Body of pancreas (tissue), 4 donors: Measurements from ENCODE around the gene MUC5B. TPM values are rescaled to one million over a fixed set of nuclear protein-coding genes. Genes with fewer than 3 reads are reported as not detected.
A peak's percentile ranks its signal among the peaks of the same experiment; 100 is the strongest.

Experiments
- ATAC-seq: fragments of 150-250 bp; one replicate; pipeline ENCODE4 v1.9.1; 2016
- DNase-seq, 4 donors: peaks; one replicate each; pipeline ENCODE4 v3.0.0-alpha.2; 2019
- H3K27ac ChIP-seq, 4 donors: fragments of 200-600 bp; sonication (generic); 1 replicate in 3 of 4; 2 replicates in 1 of 4; pipeline versions ENCODE4 v1.5.1 to v1.6.1; 2016 to 2019; ENCODE audit warnings: mild to moderate bottlenecking in 1 of 4, mixed read lengths in 1 of 4, moderate library complexity in 1 of 4
- H3K27me3 ChIP-seq, 2 donors: fragments of 200-600 bp; sonication (generic); one replicate each; pipeline ENCODE4 v1.6.0; 2016; ENCODE audit warnings: mild to moderate bottlenecking in 1 of 2
- H3K36me3 ChIP-seq, 2 donors: fragments of 200-600 bp; sonication (generic); replicated peaks in 1 of 2; 2 replicates each; pipeline ENCODE4 v1.5.1; 2016; ENCODE audit warnings: low read depth in 2 of 2; ENCODE audit not compliant: insufficient read depth in 1 of 2
- H3K4me1 ChIP-seq: fragments of 200-600 bp; sonication (generic); one replicate; pipeline ENCODE4 v1.6.0; 2016
- H3K4me3 ChIP-seq, 2 donors: fragments of 200-600 bp; sonication (generic); 1 replicate in 1 of 2; 2 replicates in 1 of 2; pipeline ENCODE4 v1.5.1; 2016 to 2019
- H3K9me3 ChIP-seq, 3 donors: fragments of 200-600 bp; sonication (generic); 1 replicate in 2 of 3; 2 replicates in 1 of 3; pipeline ENCODE4 v1.5.1; 2016
- CTCF ChIP-seq, 7 experiments: fragments of 450-650 bp in 4 of 7; fragments of 200-600 bp in 3 of 7; sonication (generic) in 3 of 7; IDR thresholded peaks; one replicate each; pipeline ENCODE4 v1.5.1; 2016 to 2019; ENCODE audit warnings: antibody characterized with exemption in 7 of 7
- POLR2A ChIP-seq, 3 donors: fragments of 450-650 bp; IDR thresholded peaks; one replicate each; pipeline ENCODE4 v1.6.1; 2016; ENCODE audit warnings: antibody characterized with exemption in 3 of 3, mild to moderate bottlenecking in 2 of 3
- WGBS, 2 donors: methylation state at CpG; one replicate each; pipeline ENCODE4 v1.1.5; 2017; 5-methylcytosine and 5-hydroxymethylcytosine counted together
- intact Hi-C: fragments of 100-400 bp; cut with DNase I; formaldehyde crosslinking; loops from one replicate; pipeline ENCODE4 v1.15.1; 2023
- total RNA-seq, 2 donors: library from RNA; depleted of rRNA; stranded (reverse); fragments of >200 nt; gene quantifications; one replicate each; pipeline ENCODE4 v1.1.0, GENCODE V29; 2016

Gene MUC5B
- total RNA-seq, 2 donors from 2014 or later: 4.6 to 11.4 TPM

GRCh38 chr11:1232883-1233321, 10.0 kb downstream of the MUC5B start:
- no peak overlapping the region for H3K27ac ChIP-seq
- DNase-seq: peak in 1 of 4 donors; percentile 5

GRCh38 chr11:1233351-1234053, 10.6 kb downstream of the MUC5B start:
- Histone ChIP-seq H3K9me3 (no peaks in the 10 kb centered on the region), H3K36me3 (no peaks in the 10 kb centered on the region), H3K4me3 (no peak overlapping the region), H3K4me1 (no peaks in the 10 kb centered on the region), H3K27ac (no peak overlapping the region), H3K27me3 (peaks cover 0 to 7% of the 10 kb centered on the region in 2 donors)
- DNase-seq (peak in 2 of 4 donors; percentile 4 to 8), ATAC-seq (no peak)
- TF ChIP-seq POLR2A (IDR thresholded peaks at IDR 0.05) (no peak), CTCF (IDR thresholded peaks at IDR 0.05) (no peak)
- intact Hi-C loops: no loop called here
- 69 to 75% methylated on average over 10 to 19 of the region's 21 CpGs for WGBS, 2 donors

More at GRCh38 chr11:1232883-1233321, 10.0 kb downstream of the MUC5B start:
- intact Hi-C loops: no loop called here
- peaks cover 0 to 13% of the 10 kb centered on the region in 2 donors for H3K27me3 ChIP-seq
- no peak for ATAC-seq
- H3K36me3 ChIP-seq: no peaks in the 10 kb centered on the region
- TF ChIP-seq CTCF (IDR thresholded peaks at IDR 0.05) (no peak), POLR2A (IDR thresholded peaks at IDR 0.05) (no peak)
- H3K4me3 ChIP-seq: no peak overlapping the region
- H3K9me3 ChIP-seq: no peaks in the 10 kb centered on the region
- no peaks in the 10 kb centered on the region for H3K4me1 ChIP-seq
- 57 to 72% methylated on average over 5 to 29 of the region's 30 CpGs for WGBS, 2 donors

GRCh38 chr11:1234054-1234720, 11.3 kb downstream of the MUC5B start:
- TF ChIP-seq CTCF (IDR thresholded peaks at IDR 0.05): no peak
- TF ChIP-seq POLR2A (IDR thresholded peaks at IDR 0.05): no peak
- H3K4me3 ChIP-seq: no peak overlapping the region
- no peak overlapping the region for H3K27ac ChIP-seq
- H3K36me3 ChIP-seq: no peaks in the 10 kb centered on the region
- intact Hi-C loops: no loop called here
- peak in 2 of 4 donors; percentile 4 to 8 for DNase-seq
- H3K4me1 ChIP-seq: no peaks in the 10 kb centered on the region
- peaks cover 0 to 7% of the 10 kb centered on the region in 2 donors for H3K27me3 ChIP-seq
- no peak for ATAC-seq
- 77% methylated on average over 20 of the region's 22 CpGs; no CpG with 5 or more reads in 1 of the 2 donors for WGBS, 2 donors
- no peaks in the 10 kb centered on the region for H3K9me3 ChIP-seq

DNA sequence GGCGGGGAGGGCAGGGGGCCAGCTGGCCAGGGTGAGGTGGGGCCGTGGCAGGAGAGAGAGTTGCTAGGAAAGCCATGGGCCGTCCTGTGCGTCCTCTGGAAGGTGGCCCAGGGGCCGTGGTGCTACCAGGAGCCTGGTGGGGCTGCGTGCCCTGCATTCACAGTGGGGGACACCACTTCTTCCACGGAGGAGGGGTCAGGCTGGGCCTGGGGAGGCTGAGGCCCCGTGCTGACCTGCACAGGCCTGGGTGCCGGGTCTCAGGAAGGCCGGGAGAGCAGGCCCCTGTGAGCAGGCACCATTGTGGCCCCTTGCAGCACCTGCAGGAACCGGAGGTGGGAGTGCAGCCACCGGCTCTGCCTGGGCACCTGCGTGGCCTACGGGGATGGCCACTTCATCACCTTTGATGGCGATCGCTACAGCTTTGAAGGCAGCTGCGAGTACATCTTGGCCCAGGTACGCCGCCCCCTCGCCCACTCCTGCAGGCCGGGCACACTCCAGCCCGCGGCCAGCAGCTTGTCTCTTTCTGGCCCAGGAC, 12.0 kb downstream of the MUC5B start:
- Histone ChIP-seq H3K36me3 (no peaks in the 10 kb centered on the region), H3K4me1 (no peaks in the 10 kb centered on the region), H3K27ac (no peak overlapping the region), H3K4me3 (no peak overlapping the region), H3K9me3 (no peaks in the 10 kb centered on the region), H3K27me3 (peaks cover 0 to 5% of the 10 kb centered on the region in 2 donors)
- intact Hi-C loops: no loop called here
- 82 to 90% methylated on average over 9 to 20 of the region's 23 CpGs for WGBS, 2 donors
- DNase-seq (peak in 2 of 4 donors; percentile 3 to 10), ATAC-seq (no peak)
- TF ChIP-seq CTCF (IDR thresholded peaks at IDR 0.05) (no peak), POLR2A (IDR thresholded peaks at IDR 0.05) (no peak)
